OCI-LY1 (cell line): ENCODE results near the gene TMEM98.

Source experiments
- CTCF ChIP-seq: fragments of 200-600 bp; sonication (generic), shearing (Covaris generic); IDR thresholded peaks from 2 replicates; pipeline ENCODE4 v1.5.1; 2017; ENCODE audit warnings: mild to moderate bottlenecking, antibody characterized with exemption, low read length, moderate library complexity, mixed read lengths
- EZH2 ChIP-seq: fragments of 200-600 bp; sonication (generic), shearing (Covaris generic); IDR thresholded peaks from 2 replicates; pipeline ENCODE4 v1.8.0; 2017; ENCODE audit warnings: borderline replicate concordance, mixed run types, mild to moderate bottlenecking, antibody characterized with exemption, low read length, moderate library complexity, mixed read lengths

GRCh38 chr17:32949181-32949580, 21.2 kb downstream of the TMEM98 start:
- TF ChIP-seq CTCF, result no peak
- no peak for TF ChIP-seq EZH2
